Measurements from ENCODE around the gene SLC2A8.

Gene SLC2A8, protein sequence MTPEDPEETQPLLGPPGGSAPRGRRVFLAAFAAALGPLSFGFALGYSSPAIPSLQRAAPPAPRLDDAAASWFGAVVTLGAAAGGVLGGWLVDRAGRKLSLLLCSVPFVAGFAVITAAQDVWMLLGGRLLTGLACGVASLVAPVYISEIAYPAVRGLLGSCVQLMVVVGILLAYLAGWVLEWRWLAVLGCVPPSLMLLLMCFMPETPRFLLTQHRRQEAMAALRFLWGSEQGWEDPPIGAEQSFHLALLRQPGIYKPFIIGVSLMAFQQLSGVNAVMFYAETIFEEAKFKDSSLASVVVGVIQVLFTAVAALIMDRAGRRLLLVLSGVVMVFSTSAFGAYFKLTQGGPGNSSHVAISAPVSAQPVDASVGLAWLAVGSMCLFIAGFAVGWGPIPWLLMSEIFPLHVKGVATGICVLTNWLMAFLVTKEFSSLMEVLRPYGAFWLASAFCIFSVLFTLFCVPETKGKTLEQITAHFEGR

GRCh38 chr9:127396808-127397645 lies at the start of gene SLC2A8:
Gene SLC2A8, plus strand, starts transcription at chr9:127397169. Its CDS starts 62 bp downstream, at chr9:127397231.
- DNase-seq: peak; percentile 85

DNA sequence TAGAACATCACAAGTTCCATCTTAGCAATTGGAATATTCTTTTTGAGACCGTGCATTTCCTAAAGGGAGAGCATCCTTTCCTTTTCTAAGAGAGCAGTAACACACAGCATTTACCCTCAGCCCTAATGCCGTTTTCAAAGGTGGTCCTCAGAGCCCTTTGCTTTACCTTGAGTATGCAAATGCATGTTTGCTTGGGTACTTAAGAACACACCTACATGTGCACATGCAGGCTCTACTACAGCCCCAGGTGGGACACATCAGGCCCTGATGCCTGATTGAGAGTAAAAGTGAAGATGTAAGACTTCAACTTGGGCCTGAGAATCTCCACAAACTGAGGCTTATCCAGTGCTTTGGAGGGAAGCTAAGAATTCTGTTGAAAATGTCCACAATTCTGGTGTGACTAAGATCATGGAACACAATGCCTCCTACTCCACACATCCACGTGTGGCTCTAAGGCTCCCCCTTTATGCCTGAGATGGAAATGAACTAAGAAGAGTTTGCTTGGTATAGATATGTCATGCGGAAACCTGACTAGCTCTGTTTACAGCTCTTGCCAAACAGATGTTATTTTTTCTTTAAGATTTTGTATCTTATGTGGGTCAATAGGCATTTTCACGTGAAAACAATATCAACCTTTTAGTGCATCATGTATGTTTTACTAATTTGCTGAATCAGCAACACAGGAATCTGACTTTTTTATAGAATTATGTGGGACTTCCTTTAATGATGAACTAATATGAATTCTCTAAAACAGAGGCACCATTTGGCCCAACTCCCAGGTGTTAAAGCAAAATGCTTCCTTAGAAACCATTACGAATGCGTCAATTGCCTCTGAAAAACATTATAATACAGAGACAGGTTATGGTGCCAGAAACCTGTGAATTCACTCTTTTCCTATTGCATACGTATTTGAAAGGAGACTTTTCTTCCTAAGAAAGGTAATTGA lies 48.9 kb upstream of the SLC2A8 start:
- no peak for DNase-seq

DNA sequence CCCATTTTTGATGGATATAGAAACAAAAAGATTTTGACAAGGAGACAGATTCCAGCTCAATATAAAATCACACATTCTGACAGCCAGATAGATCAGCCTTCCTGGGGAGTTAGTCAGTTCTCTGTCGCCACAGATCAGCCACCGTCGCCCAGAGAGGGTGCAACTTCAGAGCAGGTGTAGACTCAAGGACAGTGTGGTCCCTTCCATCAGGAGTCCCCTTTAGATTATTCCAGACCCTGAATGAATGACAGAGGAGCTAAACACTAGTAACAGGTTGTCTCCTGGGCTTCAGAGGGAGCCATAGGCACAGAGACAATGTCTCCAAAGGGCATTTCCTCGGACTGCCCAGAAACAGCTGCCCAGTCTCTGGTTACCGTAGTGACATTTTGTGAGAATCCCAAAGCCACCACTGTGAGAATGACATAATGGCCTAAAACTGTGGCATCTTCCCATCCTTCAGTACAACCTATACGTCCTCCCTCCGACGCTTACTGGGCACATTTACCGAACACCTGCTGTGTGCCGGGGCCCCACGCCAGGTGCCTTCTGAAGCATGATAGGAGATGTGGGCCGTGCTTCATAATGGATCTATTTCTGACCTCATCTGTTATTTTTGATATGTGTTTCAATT lies 47.4 kb upstream of the SLC2A8 start:
- DNase-seq: no peak

DNA sequence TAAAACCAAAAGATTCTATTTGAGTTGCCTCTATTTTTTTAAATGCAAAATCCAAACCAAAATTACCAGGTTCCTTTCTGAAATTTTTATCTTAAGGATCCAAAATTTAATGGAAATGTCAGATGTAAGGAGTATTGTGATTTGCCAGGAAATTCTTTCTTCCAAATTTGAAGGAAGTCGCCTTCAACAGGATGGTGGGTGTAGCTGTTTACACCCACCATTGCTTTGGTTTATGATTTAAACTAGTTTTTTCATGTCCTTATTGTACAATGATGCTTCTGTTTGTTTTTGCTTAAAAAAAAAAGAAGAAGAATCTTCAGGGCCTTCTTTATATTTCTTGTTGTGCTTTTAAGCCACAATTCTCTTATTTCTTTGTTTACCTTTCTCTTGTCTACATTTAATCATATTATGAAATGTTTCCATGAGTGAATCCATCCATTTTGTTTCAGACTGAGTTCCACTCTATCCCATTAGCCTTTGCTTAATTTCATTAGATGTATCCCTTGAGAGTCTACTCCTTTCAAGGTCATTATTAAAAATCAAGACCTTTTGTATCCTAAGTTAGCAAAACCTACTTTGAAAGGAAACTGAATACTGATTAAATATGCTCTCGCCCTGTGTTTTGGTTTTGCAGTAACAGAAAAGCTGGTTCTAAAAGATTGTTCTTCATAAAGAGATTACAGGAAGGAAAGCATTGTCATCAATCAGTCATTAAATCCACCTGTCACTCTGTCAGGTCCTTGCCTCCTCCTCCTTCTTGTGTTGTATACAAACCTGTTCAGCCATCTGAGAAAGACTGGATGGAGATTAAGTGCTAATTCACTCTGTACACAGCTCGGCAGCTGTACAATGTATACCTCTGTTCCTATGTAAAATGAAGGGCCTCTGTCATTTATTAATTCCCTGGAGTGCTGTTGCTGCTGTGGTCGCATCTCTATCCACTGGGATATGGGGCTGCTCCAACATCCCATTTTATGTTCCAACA lies 45.5 kb upstream of the SLC2A8 start:
- no peak for DNase-seq

GRCh38 chr9:127353882-127354281 lies 43.1 kb upstream of the SLC2A8 start:
- no peak for DNase-seq

DNA sequence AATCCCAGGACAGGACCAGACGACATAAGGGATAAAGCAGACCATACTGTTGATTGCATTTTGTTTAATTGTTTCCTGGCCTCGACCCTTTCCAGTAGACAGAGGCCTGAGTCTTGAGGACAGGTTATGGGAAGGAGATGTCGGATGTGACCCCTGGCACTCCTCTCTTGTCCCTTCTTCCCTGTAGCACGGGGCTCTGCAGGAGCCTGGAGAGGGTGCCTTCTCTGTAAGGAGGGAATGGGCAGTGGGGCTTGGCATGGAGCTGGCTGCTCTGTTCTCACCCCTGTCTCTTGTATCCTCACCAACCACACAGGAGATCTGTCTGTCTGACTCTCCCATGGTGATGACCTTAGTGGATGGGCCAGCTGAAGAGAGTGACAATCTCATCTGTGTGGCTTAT lies 40.1 kb upstream of the SLC2A8 start:
- DNase-seq: no peak

DNA sequence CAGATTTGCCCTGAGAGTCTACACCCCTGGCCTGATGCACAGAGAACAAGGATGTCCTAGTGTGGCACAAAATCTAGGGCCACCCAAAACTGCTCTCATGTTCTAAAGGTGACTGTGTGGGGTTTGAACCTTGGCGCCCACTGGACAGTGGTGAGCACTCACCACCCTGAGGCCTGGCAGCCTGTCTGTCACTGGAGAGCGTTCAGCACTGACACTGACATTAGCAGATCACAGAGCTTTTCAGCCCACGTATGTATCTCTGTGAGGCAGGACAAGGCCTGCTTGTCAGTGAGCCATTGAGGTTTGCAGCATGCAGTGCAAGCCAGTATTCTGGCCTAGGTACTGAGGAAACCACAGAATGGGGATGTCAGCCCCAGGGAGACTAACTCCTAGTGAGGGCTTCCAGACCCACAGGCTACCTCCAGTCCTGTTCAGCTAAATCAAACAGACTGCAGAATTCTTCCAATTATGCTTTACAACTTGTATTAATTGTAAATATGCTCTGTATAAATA lies 38.9 kb upstream of the SLC2A8 start:
- no peak for DNase-seq

GRCh38 chr9:127358770-127359169 lies 38.2 kb upstream of the SLC2A8 start:
- DNase-seq: no peak

- DNase-seq: no peak
These were observed 36.7 kb upstream of the SLC2A8 start for GRCh38 chr9:127360250-127360649.

DNA sequence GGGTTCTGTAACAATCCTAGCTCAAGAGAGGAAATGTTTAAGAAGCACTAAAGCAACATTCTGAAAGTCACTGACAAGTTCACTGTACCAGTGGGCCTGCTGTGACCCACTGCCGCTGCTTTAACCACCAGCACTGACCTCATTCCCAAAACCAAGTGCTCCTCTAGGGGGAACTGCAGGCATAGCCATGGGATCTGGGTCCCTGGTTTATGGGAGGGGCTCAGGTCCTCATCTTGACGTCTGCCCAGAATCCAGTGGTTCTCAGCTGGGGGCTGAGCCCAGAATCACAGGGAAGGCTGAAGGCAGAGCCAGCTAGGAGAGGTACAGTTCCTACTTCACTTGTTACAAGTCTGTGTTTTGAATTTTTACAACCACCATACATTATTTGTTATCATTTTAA lies 36.1 kb upstream of the SLC2A8 start:
- DNase-seq: no peak

DNA sequence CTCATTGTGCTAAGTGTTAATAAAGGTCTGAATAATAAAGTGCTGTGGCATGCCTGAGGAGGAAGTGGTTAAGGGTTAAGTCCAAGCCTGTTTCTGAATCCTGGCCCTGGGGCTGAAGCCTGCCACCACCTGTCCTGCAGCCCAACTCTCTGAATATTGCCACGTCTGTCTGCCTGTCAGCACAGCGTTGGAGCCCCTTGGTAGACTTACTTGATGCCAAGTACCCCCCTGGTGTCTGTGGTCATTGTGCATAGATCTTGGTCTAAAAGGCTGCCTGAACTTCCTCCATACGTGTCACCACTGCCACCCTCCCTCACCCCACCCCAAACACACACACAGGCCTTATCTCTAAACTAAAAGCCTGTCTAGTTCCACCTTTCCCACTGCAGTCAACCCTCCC lies 35.4 kb upstream of the SLC2A8 start:
- no peak for DNase-seq

DNA sequence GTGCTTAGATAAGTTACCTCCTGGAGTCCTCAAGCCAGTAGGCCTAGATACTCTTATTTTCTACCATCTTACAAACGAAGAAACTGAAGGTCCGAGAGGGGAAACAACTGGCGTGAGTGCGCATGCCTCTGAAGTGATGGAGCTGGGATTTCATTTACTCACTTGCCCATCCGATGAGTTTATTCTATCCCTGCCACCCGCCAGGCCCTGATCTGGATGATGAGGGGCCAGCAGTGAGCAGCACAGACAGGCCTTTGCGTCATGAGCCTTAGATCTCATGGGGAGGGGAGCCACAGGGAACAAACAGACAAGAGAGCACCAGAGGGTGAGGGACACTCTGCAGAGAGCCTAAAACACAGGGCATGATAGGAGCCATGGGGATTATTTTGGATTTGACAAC lies 34.1 kb upstream of the SLC2A8 start:
- no peak for DNase-seq

GRCh38 chr9:127365461-127365860 lies 31.5 kb upstream of the SLC2A8 start:
- DNase-seq: no peak

DNA sequence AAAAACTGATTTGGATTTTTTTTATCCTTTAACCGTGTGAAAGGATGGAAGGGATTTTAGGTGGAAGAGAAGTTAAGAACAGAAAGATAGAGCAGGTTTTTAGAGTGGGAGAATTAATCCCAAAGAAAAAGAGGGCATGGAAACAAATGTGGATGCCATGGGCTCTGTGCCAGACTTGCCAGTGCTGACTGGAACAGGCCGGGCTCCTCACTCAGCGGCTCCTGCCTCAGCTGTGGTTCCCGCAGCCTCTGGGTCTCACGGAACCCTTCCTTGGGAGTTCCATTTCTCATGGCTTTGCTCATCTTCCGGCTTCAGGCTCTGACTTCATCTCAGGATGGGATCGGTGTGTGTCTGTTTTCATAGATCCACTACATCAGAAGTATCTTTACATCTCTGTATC lies 30.4 kb upstream of the SLC2A8 start:
- no peak for DNase-seq

DNA sequence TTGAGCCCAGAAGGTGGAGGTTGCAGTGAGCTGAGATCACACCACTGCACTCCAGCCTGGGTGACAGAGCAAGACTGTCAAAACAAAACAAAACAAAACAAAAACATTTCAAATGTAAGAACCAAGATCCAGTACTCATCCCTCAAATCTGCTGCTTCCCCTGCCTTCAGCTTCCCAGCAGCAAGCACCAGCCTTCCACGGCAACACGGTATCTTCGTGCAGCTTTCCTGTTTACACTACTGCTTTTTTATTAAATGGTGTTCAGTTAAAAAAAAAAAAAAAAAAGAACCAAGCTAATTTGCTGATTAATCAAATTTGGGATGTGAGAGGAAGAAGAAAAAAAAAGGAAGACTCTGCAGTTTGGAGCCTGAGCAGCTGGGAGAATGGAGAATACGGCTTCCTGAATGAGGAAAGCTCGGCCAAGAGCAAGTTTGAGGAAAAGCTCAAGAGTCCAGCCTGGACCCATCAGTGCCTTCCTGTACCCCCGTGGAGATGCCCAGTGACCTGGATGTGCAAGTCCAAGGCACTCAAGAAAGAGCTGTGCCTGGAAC lies 28.0 kb upstream of the SLC2A8 start:
- no peak for DNase-seq

- DNase-seq: no peak
These were observed 27.5 kb upstream of the SLC2A8 start for GRCh38 chr9:127369428-127369827.

- no peak for DNase-seq
These were observed 26.8 kb upstream of the SLC2A8 start for GRCh38 chr9:127370147-127370579.

DNA sequence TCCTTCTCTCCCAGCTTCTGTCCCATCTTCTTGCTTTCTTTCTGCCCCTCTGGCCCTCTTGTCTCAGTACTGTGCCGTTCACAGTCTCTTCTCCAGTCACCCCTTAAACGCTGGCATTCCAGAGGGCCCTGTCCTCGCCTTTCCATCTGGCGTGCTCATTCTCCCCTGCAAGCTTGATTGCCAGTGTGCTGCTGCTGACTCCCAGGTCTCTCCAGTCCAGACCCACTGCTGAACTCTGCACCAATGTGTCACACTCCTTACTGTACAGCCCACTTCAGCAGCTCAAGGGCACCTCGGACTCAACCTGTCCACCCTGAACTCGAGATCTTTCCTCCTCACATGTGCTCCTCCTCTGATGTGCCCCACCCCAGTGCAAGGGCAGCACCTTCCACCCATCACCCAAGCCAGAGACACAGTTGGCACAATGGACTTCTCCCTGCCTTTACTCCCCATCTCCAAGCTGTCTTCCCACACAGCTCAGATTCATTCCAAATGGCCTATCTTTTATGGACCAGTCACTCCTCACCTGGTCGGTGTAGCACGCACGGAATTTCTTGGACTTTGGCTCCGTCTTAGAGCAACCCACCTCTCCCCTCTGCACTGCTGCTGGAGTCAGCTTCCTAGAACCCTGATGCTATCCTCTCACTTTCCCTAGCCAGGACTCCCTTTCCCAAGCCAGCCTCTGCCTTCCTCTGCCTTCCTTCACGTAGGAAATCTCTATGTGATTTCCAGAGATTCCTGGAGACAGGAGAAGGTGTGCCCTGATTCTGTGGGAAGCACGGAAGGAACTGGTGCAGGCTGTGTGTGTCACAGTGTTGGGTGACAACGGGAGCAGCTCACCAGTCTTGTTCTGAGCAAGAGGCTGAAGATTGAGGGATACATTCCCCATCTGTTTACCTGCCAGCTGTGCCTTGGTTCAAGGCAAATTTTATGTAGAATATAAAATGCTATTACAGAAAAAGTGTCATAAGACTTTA lies 26.0 kb upstream of the SLC2A8 start:
- no peak for DNase-seq

DNA sequence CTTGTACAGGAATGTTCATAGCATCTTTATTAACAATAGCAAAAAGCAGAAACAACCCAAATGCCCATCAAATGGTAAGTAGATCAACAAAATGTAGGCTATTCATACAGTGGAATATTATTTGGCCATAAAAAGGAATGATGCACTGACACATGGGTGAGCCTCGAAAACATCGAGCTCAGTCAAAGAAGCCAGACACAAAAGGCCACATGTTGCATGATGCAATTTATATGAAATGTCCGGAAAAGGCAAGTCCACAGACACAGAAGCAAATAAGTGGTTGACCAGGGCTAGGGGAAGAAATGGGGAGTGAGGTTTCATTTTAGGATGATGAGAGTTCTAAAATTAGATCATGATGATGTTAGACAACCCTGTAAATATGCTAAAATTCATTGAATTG lies 16.5 kb upstream of the SLC2A8 start:
- DNase-seq: no peak
